Ovary (tissue), 3 donors: ENCODE data around the gene FOXP1.

ENCODE experiments used
- EP300 ChIP-seq: sonication (generic); formaldehyde crosslinking; IDR thresholded peaks from one replicate; pipeline ENCODE4 v1.6.1; 2017; ENCODE audit warnings: antibody characterized with exemption
- POLR2A ChIP-seq: fragments of 450-650 bp; IDR thresholded peaks from one replicate; pipeline ENCODE4 v1.6.1; 2017; ENCODE audit warnings: antibody characterized with exemption, mild to moderate bottlenecking, moderate library complexity
- TF ChIP-seq, protein P1 (sequence below), 3 donors: fragments of 450-650 bp in 2 of 3; fragments of 200-600 bp in 1 of 3; IDR thresholded peaks; one replicate each; pipeline versions ENCODE4 v1.5.1 to v1.8.0; 2016 to 2022; ENCODE audit warnings: antibody characterized with exemption in 3 of 3, mild to moderate bottlenecking in 1 of 3
- donor health status: DM: no; HTN: no; CAD: no.

DNA sequence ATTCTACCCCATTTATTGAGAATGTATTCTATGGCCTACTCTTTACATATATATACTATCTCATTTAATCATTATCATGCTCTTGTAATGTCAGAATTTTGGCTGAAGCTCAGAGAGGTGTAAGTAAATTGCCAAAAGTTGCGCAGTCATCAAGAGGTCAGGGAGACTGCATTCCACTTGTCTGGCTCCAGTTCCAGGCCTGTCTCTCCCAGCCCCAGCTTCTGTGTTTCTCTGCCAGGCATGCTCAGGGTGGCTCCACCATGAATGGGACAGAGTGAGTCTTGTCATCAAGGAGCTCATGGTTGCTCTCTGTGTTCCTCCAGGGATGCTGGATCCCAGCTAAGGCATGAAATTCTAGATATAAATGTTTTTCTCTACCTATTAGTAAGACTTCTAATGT lies 635.9 kb downstream of the FOXP1 start:
- TF ChIP-seq, protein P1, sequence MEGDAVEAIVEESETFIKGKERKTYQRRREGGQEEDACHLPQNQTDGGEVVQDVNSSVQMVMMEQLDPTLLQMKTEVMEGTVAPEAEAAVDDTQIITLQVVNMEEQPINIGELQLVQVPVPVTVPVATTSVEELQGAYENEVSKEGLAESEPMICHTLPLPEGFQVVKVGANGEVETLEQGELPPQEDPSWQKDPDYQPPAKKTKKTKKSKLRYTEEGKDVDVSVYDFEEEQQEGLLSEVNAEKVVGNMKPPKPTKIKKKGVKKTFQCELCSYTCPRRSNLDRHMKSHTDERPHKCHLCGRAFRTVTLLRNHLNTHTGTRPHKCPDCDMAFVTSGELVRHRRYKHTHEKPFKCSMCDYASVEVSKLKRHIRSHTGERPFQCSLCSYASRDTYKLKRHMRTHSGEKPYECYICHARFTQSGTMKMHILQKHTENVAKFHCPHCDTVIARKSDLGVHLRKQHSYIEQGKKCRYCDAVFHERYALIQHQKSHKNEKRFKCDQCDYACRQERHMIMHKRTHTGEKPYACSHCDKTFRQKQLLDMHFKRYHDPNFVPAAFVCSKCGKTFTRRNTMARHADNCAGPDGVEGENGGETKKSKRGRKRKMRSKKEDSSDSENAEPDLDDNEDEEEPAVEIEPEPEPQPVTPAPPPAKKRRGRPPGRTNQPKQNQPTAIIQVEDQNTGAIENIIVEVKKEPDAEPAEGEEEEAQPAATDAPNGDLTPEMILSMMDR (IDR thresholded peaks at IDR 0.05) = no peak
- TF ChIP-seq EP300 = no peak
- no peak for TF ChIP-seq POLR2A
